Measurements from ENCODE around the gene KIF23.

- TF ChIP-seq CTCF (IDR thresholded peaks at IDR 0.05) (no peak), POLR2A (IDR thresholded peaks at IDR 0.05) (no peak), POLR2AphosphoS5 (IDR thresholded peaks at IDR 0.05) (no peak), EP300 (IDR thresholded peaks at IDR 0.05) (no peak)
These were observed 66.8 kb downstream of the KIF23 start for GRCh38 chr15:69480932-69481331.
